Measurements from ENCODE around the gene SPC24. TPM values are rescaled to one million over a fixed set of nuclear protein-coding genes. Genes with fewer than 3 reads are reported as not detected.
"Not testable (repeated sequence)": the region's sequence is repeated elsewhere in the genome, so short reads cannot be mapped to it uniquely, and the experiment has no call there.

SPC24 gene
- total and polyA plus RNA-seq, 2 donors = 1.8 to 21.1 TPM

DNA sequence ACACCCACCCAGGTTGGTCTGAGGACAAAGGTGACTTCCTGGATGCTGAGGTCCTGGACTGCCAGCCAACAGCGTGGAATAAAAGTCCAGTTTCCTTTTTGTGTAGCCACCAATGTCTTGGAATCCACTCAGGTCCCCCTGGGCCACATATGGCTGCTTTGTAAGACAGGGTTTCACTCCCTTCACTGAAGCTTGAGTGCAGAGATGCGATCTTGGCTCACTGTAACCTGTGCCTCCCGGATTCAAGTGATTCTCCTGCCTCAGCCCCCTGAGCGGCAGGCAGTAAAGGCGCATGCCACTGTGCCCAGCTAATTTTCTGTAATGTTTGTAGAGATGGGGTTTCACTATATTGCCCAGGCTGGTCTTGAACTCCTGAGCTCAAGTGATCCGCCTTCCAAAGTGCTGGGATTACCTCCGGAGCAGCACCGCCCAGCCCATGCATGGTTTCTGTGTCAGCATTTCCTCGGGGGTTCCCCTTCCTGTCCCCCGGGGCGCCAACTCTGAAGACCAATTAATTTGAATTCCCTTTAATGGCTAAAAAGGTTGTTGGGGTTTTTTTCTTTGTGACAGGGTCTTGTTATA, 24.2 kb upstream of the SPC24 start:
- peak overlapping the region; percentile 61 for H3K27ac ChIP-seq (ENCODE audit: low read depth)
- H3K4me1 ChIP-seq (ENCODE audit: insufficient read depth) = no peaks in the 10 kb centered on the region
- DNase-seq (ENCODE audit: extremely low spot score) = no peak
- WGBS = 48% methylated on average over 11 of the region's 11 CpGs
- no peak overlapping the region for H3K4me3 ChIP-seq (ENCODE audit: low read depth, low read length)
- peaks cover 5% of the 10 kb centered on the region for H3K36me3 ChIP-seq (ENCODE audit: insufficient read depth)

DNA sequence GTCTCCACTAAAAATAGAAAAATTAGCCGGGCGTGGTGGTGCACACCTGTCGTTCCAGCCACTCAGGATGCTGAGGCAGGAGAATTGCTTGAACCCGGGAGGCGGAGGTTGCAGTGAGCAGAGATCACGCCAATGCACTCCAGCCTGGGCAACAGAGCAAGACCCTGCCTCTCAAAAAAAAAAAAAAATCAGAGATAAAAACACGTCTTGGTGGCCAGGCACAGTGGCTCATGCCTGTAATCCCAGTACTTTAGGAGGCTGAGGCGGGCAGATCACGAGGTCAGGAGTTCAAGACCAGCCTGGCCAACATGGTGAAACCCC, 23.5 kb upstream of the SPC24 start:
- 80% methylated on average over 9 of the region's 9 CpGs for WGBS
- not testable (repeated sequence) for H3K36me3 ChIP-seq (ENCODE audit: insufficient read depth); H3K27ac ChIP-seq (ENCODE audit: low read depth); H3K4me1 ChIP-seq (ENCODE audit: insufficient read depth); DNase-seq (ENCODE audit: extremely low spot score); H3K4me3 ChIP-seq (ENCODE audit: low read depth, low read length)

DNA sequence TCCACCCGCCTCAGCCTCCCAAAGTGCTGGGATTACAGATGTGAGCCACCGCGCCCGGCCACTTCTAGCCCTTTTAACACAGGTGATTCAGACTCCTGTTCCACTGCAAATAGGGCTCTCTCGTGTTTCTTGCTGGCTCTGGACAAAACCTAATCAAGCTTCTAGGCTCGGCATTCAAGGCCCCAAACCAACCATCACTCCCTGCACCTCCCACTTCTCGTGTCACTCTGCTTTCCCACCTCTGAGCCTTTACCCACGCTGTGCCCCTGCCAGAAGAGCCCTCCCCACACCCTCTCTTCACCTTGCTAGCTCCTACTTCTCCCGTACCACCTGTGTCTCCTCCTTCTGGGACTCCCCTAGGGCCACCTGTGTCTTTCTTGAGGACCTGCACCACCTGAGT, 22.0 kb upstream of the SPC24 start:
- 91% methylated on average over 9 of the region's 9 CpGs for WGBS
- DNase-seq (ENCODE audit: extremely low spot score) = no peak
- H3K36me3 ChIP-seq (ENCODE audit: insufficient read depth) = peaks cover 5% of the 10 kb centered on the region
- H3K4me1 ChIP-seq (ENCODE audit: insufficient read depth) = no peaks in the 10 kb centered on the region
- H3K4me3 ChIP-seq (ENCODE audit: low read depth, low read length) = no peak overlapping the region
- no peak overlapping the region for H3K27ac ChIP-seq (ENCODE audit: low read depth)

DNA sequence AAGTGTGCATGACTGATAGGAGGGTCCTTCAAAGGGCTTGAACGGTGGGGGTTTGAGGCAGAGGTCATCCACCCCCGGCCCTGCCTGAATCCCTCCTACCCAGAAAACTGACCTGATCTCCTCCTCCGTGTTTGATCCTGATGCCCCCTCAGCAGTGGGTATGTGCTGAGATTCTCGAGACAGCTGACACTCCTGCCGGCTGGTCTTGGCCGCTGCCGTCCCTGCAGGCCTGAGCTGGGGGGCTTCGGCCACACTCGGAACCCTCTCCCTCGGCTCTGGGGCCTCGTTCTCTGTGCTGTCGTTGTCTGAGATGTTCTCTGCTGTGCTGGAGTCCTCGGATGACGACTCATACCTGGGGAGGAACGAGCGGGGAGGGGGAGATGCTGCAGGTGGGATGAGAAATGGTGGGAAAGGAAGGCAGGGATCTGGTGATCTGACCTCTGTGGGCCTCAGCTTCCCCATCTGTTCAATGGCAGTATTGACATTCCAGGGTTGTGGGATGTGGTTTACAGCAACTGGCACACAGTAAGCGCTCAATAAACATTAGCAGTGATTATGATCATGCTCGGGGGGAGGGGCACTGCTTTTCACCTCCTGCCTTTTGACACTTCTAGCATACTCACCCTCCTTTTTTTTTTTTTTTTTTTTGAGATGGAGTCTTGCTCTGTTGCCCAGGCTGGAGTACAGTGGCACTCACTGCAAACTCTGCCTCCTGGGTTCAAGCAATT, 21.0 kb upstream of the SPC24 start:
- Histone ChIP-seq H3K4me1 (ENCODE audit: insufficient read depth) (no peaks in the 10 kb centered on the region), H3K4me3 (ENCODE audit: low read depth, low read length) (no peak overlapping the region), H3K27ac (ENCODE audit: low read depth) (no peak overlapping the region), H3K36me3 (ENCODE audit: insufficient read depth) (peaks cover 5% of the 10 kb centered on the region)
- DNase-seq (ENCODE audit: extremely low spot score) = no peak
- 89% methylated on average over 18 of the region's 18 CpGs for WGBS

DNA sequence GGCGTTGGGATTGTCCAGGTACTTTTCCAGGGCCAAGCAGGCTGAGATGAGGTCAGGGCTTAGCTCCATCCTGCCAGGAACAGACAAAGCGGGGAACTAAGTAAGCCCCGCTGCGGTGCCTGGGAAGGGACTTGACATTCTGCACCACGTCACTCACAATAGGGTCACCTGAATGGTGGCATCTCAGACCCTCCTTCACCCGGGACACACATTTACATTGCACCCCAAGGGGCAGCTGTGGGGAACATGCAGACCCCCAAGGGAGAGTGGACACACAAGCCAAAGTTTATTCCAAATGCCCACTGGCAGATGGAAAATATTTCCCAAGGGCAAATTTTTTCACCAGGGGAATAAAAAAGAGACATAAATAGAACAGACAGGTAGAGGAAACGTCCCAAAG, 20.3 kb upstream of the SPC24 start:
- 88% methylated on average over 7 of the region's 7 CpGs for WGBS
- H3K36me3 ChIP-seq (ENCODE audit: insufficient read depth) = peaks cover 5% of the 10 kb centered on the region
- no peaks in the 10 kb centered on the region for H3K4me1 ChIP-seq (ENCODE audit: insufficient read depth)
- no peak overlapping the region for H3K4me3 ChIP-seq (ENCODE audit: low read depth, low read length)
- H3K27ac ChIP-seq (ENCODE audit: low read depth) = no peak overlapping the region
- no peak for DNase-seq (ENCODE audit: extremely low spot score)

DNA sequence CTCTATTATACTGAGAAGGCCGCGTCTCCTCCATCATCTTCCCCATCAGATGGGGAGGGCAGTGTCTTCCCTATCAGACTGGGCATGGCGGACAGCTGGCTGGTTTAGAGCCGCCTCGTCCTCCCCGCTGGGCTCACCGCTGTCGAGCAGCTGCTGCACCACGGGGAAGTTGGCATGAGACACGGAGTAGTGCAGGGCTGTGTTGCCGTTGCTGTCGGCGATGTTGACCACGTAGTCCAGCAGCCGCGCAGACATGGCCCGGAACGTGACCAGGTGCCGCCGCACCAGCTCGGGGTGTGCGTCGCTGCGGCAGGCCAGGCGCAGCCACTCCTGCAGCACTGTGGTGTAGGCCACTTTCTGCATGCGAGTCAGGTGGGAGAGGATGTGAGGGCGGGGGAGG, 18.8 kb upstream of the SPC24 start:
- Histone ChIP-seq H3K27ac (ENCODE audit: low read depth) (no peak overlapping the region), H3K4me3 (ENCODE audit: low read depth, low read length) (no peak overlapping the region), H3K36me3 (ENCODE audit: insufficient read depth) (peaks cover 5% of the 10 kb centered on the region), H3K4me1 (ENCODE audit: insufficient read depth) (no peaks in the 10 kb centered on the region)
- 94% methylated on average over 27 of the region's 27 CpGs for WGBS
- no peak for DNase-seq (ENCODE audit: extremely low spot score)

DNA sequence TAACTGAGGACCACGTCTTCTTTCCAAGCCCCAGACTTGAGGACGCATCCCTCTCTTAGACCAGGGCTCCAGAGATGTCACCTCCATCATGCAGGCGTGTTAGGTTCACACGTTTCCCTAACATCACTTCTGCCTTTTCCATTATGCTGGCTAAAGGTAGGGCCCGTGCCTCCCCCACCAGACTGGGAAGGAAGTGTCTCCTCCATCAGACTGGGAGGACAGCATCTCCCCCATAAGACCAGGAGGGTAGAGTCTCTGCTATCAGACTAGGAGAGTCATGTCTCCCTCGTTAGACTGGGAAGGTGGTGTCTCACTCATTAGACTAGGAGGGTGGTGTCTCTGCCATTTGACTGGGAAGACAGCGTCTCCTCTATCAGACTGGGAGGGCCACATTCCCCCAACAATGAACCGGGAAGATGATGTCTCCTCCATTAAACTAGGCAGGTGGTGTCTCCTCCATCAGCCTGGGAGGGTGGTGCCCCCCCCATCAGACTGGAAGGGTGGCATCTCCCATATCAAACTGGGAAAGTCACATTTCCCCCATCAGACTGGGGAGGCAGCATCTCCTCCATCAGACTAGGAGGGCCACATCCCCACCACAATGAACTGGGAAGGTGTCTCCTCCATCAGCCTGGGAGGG, 18.1 kb upstream of the SPC24 start:
- H3K36me3 ChIP-seq (ENCODE audit: insufficient read depth) = peaks cover 5% of the 10 kb centered on the region
- no peak overlapping the region for H3K4me3 ChIP-seq (ENCODE audit: low read depth, low read length)
- H3K27ac ChIP-seq (ENCODE audit: low read depth) = no peak overlapping the region
- WGBS = 82% methylated on average over 8 of the region's 8 CpGs
- no peaks in the 10 kb centered on the region for H3K4me1 ChIP-seq (ENCODE audit: insufficient read depth)
- DNase-seq (ENCODE audit: extremely low spot score) = no peak

DNA sequence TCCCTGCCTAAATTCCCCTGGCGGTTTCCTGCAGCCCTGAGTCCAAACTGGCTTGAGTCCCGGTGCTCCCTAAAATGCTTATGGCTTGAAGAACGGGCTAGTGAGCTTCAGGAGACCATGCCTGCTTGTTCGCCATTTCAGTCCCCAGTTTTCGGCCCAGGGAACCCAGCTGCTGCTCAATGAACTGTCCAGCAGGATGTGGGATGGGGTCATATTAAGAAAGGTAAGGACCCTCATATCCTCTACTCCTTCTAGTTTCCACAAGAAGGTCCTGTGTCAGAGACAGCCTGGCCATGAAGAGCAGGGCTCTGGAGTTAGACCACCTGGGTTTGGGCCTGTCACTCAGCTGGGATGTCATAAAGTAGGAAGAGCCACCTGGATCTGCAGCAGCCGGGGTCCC, 17.0 kb upstream of the SPC24 start:
- H3K27ac ChIP-seq (ENCODE audit: low read depth) = no peak overlapping the region
- DNase-seq (ENCODE audit: extremely low spot score) = no peak
- H3K4me1 ChIP-seq (ENCODE audit: insufficient read depth) = no peaks in the 10 kb centered on the region
- H3K36me3 ChIP-seq (ENCODE audit: insufficient read depth) = peaks cover 5% of the 10 kb centered on the region
- 74% methylated on average over 6 of the region's 6 CpGs for WGBS
- no peak overlapping the region for H3K4me3 ChIP-seq (ENCODE audit: low read depth, low read length)

DNA sequence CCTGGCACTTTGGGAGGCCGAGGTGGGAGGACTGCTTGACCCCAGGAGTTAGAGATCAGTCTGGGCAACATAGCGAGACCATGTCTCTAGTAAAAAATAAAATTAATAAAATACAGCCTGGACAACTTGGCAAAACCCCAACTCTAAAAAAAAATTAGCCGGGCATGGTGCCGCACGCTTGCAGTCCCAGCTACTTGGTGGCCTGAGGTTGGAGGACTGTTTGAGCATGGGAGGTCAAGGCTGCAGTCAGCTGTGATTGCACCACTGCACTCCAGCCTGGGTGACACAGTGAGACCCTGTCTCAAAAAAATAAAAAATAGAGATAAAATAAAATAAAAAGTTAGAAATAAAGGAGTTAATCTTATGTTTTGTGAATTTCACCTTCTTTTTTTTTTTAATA, 15.6 kb upstream of the SPC24 start:
- Histone ChIP-seq H3K4me1 (ENCODE audit: insufficient read depth) (no peaks in the 10 kb centered on the region), H3K36me3 (ENCODE audit: insufficient read depth) (no peaks in the 10 kb centered on the region), H3K27ac (ENCODE audit: low read depth) (no peak overlapping the region), H3K4me3 (ENCODE audit: low read depth, low read length) (no peak overlapping the region)
- 54% methylated on average over 5 of the region's 5 CpGs for WGBS
- DNase-seq (ENCODE audit: extremely low spot score) = no peak

DNA sequence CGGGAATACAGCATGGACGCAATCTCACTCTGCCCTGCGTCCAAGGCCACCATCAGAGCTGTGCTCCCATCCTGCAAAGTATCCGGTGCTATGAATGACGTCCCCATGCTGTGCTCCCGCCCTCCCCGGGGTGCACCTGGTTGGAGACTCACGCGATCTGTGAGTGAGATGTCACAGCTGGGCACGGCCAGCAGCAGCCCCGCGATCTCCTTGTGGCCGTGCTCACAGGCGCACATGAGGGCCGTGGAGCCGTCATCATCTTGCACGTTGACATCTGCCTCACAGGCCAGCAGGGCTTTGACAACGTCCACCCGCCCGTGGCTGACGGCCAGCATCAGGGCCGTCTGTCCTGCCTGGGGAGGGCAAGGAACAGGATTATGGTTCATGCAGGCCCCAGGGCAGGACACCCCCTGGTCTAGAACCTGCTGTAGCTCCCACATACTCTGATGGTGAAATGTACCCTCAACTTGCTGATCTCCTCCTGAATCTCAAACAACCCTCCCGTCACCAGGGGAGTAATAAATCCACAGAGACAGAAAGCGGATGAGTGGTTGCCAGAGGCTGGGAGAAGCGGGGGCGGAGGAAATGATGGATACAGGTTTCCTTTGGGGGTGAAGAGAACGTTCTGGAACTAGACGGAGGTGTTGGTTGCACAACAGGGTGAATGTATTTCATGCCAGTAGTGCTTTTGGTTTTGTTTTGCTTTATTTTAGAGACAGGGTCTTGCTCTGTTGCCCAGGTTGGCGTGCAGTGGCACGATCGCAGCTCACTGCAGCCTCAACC, 14.5 kb upstream of the SPC24 start:
- no peak for DNase-seq (ENCODE audit: extremely low spot score)
- Histone ChIP-seq H3K36me3 (ENCODE audit: insufficient read depth) (no peaks in the 10 kb centered on the region), H3K27ac (ENCODE audit: low read depth) (no peak overlapping the region), H3K4me1 (ENCODE audit: insufficient read depth) (no peaks in the 10 kb centered on the region), H3K4me3 (ENCODE audit: low read depth, low read length) (no peak overlapping the region)
- WGBS = 79% methylated on average over 31 of the region's 31 CpGs

DNA sequence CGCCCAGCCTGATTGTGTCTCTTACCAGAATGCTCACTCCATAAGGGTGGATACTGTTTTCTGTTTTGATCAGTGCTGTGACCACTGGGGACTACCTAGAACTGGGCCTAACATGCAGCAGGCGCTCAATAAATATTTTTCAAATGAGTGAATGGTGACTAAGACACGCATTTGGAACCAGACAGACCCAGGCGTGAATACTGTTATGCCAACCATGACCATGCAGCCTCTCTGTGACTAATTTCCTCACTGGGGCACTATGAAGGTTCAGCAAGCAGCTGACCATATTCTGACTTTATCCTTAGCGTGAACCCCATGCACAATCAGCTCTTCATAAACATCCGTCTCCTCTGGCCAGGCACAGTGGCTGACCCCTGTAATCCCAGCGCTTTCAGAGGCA, 13.0 kb upstream of the SPC24 start:
- no peaks in the 10 kb centered on the region for H3K36me3 ChIP-seq (ENCODE audit: insufficient read depth)
- 71% methylated on average over 7 of the region's 7 CpGs for WGBS
- H3K27ac ChIP-seq (ENCODE audit: low read depth) = no peak overlapping the region
- DNase-seq (ENCODE audit: extremely low spot score) = no peak
- H3K4me1 ChIP-seq (ENCODE audit: insufficient read depth) = no peaks in the 10 kb centered on the region
- H3K4me3 ChIP-seq (ENCODE audit: low read depth, low read length) = no peak overlapping the region

DNA sequence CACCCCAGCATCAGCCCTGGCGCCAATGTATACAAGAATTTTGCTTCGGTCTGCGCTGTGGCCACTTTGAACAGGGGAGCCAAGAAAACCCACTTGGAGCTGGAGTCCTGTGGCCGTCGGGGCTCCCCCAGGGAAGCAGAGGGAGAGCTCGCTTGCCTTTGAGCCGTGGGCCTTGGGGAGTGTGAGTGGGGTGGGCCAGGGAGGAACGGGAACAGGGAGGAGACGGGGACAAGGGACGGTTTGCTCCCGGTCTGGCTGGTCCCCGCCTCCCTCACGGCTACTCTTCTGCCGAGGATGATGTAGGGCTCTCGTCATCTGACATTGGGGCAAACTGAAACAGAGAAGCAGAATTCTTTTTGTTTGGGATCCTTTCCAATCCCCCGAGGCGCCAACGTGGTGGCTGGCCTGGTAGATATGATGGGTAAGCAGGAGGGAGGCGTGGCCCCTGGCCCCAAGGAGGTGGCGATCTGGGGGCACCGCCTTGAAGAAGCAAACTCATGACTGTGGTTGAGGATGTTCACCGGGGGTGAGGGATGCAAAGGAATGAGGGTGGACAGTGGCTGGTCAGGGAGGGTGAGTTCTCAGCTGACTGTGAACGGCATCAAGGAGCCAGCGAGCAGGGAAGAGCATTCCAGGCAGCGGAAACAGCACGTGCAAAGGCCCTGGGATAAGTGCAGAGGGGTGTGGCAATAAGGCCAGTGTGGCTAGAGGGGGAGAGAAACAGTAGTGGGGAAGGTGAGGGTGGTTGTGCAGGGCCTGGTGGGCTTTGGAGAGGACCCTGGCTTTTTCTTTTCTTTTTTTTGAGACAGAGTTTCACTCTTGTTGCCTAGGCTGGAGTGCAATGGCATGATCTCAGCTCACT, 10.9 kb upstream of the SPC24 start:
- H3K4me3 ChIP-seq (ENCODE audit: low read depth, low read length) = no peak overlapping the region
- peak; percentile 39 for DNase-seq (ENCODE audit: extremely low spot score)
- WGBS = 38% methylated on average over 26 of the region's 26 CpGs
- no peaks in the 10 kb centered on the region for H3K4me1 ChIP-seq (ENCODE audit: insufficient read depth)
- H3K36me3 ChIP-seq (ENCODE audit: insufficient read depth) = no peaks in the 10 kb centered on the region
- H3K27ac ChIP-seq (ENCODE audit: low read depth) = peak overlapping the region; percentile 63

DNA sequence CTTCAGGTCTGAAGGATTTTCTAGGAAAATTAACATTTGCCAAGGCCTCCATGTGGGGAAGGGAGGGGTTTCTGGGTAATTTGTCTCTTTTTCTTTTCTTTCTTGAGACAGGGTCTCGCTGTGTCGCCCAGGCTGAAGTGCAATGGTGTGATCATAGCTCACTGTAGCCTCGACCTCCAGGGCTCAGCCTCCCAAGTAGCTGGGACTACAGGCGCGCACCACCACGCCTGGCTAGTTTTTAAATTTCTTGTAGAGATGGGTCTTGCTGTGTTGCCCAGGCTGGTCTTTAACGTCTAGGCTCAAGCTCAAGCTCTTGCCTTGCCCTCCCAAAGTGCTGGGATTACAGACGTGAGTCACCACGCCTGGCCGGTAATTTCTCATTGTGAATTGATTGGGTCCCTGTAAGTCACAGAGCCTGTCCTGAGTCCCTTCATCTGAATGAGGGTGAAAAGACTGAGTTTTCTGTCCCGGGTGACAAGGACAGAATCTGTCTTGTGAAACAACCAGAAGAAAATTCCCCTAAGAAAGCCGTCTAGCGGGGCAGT, 10.0 kb upstream of the SPC24 start:
- no peak for DNase-seq (ENCODE audit: extremely low spot score)
- peak overlapping the region; percentile 59 for H3K27ac ChIP-seq (ENCODE audit: low read depth)
- no peak overlapping the region for H3K4me3 ChIP-seq (ENCODE audit: low read depth, low read length)
- 53% methylated on average over 13 of the region's 13 CpGs for WGBS
- no peaks in the 10 kb centered on the region for H3K36me3 ChIP-seq (ENCODE audit: insufficient read depth)
- no peaks in the 10 kb centered on the region for H3K4me1 ChIP-seq (ENCODE audit: insufficient read depth)
